MM.1S (cell line): ENCODE results near the gene RBPMS2.

Source experiments
- DNase-seq: peaks from one replicate; pipeline ENCODE4 v3.0.0-alpha.2; 2015
- H2AFZ ChIP-seq: fragments of 300-600 bp; sonication (generic); 2 replicates; pipeline ENCODE4 v1.6.0; 2016; ENCODE audit warnings: antibody characterized with exemption, low read length
- H3F3A ChIP-seq: fragments of 300-600 bp; sonication (generic); 2 replicates; pipeline ENCODE4 v1.6.1; 2016; ENCODE audit warnings: mild to moderate bottlenecking, antibody characterized with exemption, low read length, moderate library complexity, mixed read lengths; ENCODE audit not compliant: insufficient read depth
- H3K27ac ChIP-seq: fragments of 300-600 bp; sonication (generic); 2 replicates; pipeline ENCODE4 v1.5.1; 2016; ENCODE audit warnings: mild to moderate bottlenecking, low read length
- H3K27me3 ChIP-seq: fragments of 300-600 bp; sonication (generic); replicated peaks from 2 replicates; pipeline ENCODE4 v1.6.0; 2016; ENCODE audit warnings: low read length; ENCODE audit not compliant: insufficient read depth
- H3K36me3 ChIP-seq: fragments of 300-600 bp; sonication (generic); replicated peaks from 2 replicates; pipeline ENCODE4 v1.6.1; 2016; ENCODE audit warnings: mild to moderate bottlenecking, low read length, mixed read lengths; ENCODE audit not compliant: insufficient read depth
- H3K4me1 ChIP-seq: fragments of 300-600 bp; sonication (generic); 2 replicates; pipeline ENCODE4 v1.6.1; 2016; ENCODE audit warnings: low read length, mixed read lengths
- H3K4me2 ChIP-seq: fragments of 300-600 bp; sonication (generic); 2 replicates; pipeline ENCODE4 v1.6.0; 2016; ENCODE audit warnings: low read depth, low read length
- H3K4me3 ChIP-seq: fragments of 300-600 bp; sonication (generic); 2 replicates; pipeline ENCODE4 v1.5.1; 2016; ENCODE audit warnings: low read length, mixed read lengths
- H3K79me2 ChIP-seq: fragments of 300-600 bp; sonication (generic); 2 replicates; pipeline ENCODE4 v1.6.1; 2016; ENCODE audit warnings: mixed run types, low read length, mixed read lengths
- H3K9ac ChIP-seq: fragments of 300-600 bp; sonication (generic); 2 replicates; pipeline ENCODE4 v1.6.1; 2016; ENCODE audit warnings: low read length, mixed read lengths
- H3K9me2 ChIP-seq: fragments of 300-600 bp; sonication (generic); replicated peaks from 2 replicates; pipeline ENCODE4 v1.6.1; 2016; ENCODE audit warnings: mild to moderate bottlenecking, low read length, mixed read lengths; ENCODE audit not compliant: insufficient read depth
- H3K9me3 ChIP-seq: fragments of 300-600 bp; sonication (generic); replicated peaks from 2 replicates; pipeline ENCODE4 v1.6.1; 2016; ENCODE audit warnings: mild to moderate bottlenecking, low read length, mixed read lengths; ENCODE audit not compliant: insufficient read depth
- H4K20me1 ChIP-seq: fragments of 300-600 bp; sonication (generic); 2 replicates; pipeline ENCODE4 v1.6.1; 2016; ENCODE audit warnings: mild to moderate bottlenecking, low read length, moderate library complexity, mixed read lengths; ENCODE audit not compliant: insufficient read depth
- EZH2 ChIP-seq: fragments of 300-600 bp; sonication (generic); optimal IDR thresholded peaks from 2 replicates; pipeline ENCODE3; 2017; ENCODE audit warnings: low read depth, mild to moderate bottlenecking, antibody characterized with exemption, low read length, mixed read lengths
- EZH2phosphoT487 ChIP-seq: fragments of 300-600 bp; sonication (generic); IDR thresholded peaks from 2 replicates; pipeline ENCODE4 v1.6.1; 2018; ENCODE audit warnings: antibody characterized with exemption, low read length
- TF ChIP-seq, protein P1 (sequence below): fragments of 300-600 bp; sonication (generic); IDR thresholded peaks from 2 replicates; pipeline ENCODE4 v1.5.1; 2016; ENCODE audit warnings: antibody characterized with exemption, low read length, mixed read lengths

The RBPMS2 gene

DNA sequence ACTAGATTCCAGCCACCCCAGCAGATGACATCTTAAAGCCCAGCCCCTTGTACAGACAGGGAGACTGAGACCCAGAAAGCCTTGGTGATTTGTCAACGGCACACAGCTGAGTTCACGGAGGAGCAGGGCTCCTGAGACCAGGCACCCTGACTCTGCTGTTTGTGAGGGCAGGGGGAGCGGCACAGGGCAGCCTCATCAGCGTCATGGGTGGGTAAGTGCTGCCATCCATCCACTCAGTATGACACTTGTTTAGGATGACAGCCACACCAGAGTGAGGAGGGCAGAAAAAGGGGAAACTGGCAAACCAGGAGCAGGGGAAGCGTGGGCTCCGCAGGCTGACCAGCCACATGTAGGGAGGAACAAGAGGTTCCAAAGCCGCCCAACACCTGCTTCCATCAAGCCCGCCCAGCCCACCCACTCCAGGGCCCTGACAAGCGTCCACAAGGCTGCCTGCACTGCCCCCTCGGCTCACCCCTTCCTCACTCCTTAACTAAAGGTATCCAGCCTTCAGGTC, 19.9 kb downstream of the RBPMS2 start:
- H2AFZ ChIP-seq, result no peak overlapping the region
- TF ChIP-seq EZH2, result no peak
- TF ChIP-seq EZH2phosphoT487, result no peak
- TF ChIP-seq, protein P1, sequence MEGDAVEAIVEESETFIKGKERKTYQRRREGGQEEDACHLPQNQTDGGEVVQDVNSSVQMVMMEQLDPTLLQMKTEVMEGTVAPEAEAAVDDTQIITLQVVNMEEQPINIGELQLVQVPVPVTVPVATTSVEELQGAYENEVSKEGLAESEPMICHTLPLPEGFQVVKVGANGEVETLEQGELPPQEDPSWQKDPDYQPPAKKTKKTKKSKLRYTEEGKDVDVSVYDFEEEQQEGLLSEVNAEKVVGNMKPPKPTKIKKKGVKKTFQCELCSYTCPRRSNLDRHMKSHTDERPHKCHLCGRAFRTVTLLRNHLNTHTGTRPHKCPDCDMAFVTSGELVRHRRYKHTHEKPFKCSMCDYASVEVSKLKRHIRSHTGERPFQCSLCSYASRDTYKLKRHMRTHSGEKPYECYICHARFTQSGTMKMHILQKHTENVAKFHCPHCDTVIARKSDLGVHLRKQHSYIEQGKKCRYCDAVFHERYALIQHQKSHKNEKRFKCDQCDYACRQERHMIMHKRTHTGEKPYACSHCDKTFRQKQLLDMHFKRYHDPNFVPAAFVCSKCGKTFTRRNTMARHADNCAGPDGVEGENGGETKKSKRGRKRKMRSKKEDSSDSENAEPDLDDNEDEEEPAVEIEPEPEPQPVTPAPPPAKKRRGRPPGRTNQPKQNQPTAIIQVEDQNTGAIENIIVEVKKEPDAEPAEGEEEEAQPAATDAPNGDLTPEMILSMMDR, result no peak
- no peaks in the 10 kb centered on the region for H4K20me1 ChIP-seq
- no peak overlapping the region for H3K9ac ChIP-seq
- no peaks in the 10 kb centered on the region for H3K4me1 ChIP-seq
- H3K4me3 ChIP-seq, result no peak overlapping the region
- H3K9me3 ChIP-seq, result no peaks in the 10 kb centered on the region
- H3K4me2 ChIP-seq, result no peak overlapping the region
- no peaks in the 10 kb centered on the region for H3K36me3 ChIP-seq
- DNase-seq, result no peak
- H3F3A ChIP-seq, result no peaks in the 10 kb centered on the region
- peaks cover 5% of the 10 kb centered on the region; the same call in 1 of the 2 replicates for H3K27me3 ChIP-seq
- no peaks in the 10 kb centered on the region for H3K79me2 ChIP-seq
- H3K27ac ChIP-seq, result no peak overlapping the region
- no peaks in the 10 kb centered on the region for H3K9me2 ChIP-seq

DNA sequence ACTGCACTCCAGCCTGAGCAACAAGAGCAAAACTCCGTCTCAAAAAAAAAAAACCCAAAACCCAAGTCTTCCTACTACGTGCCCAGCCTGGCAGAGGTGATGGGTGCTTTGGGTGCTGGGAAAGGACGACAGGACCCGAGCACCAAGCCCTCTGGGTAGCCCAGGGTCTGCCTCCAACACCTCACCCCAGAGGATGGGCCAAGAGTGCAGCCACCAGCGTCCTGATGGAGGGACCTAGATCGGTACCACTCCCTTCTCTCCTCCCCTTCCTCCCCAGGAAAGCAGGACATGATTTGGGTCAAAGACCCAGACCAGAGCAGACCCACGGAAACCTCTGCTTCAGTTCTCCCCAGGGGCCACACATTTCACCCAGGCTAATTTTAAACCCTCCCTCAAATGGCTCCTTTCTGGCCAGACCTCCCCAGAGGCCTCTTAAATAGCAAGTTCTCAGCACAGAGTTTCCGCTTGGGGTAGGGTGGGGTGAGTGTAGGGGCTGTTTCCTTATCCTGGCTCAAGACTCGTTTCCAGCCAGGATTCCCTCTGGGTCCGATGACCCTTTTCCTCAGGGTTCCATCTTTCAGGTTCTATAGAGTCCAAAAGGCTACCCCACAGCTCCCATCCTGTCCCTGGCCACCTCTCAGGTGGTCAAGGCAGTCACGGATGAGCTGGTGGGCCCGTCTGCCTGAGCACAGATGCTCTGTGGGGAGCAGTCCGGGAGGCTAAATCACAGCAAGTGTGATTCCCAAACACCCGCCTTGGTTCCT, 20.5 kb downstream of the RBPMS2 start:
- DNase-seq, result no peak
- Histone ChIP-seq H3K4me3 (no peak overlapping the region), H3K4me2 (no peak overlapping the region), H2AFZ (no peak overlapping the region), H3K9me2 (no peaks in the 10 kb centered on the region), H3K27me3 (peaks cover 8% of the 10 kb centered on the region), H3K4me1 (no peaks in the 10 kb centered on the region), H3K79me2 (no peaks in the 10 kb centered on the region), H3K9me3 (no peaks in the 10 kb centered on the region), H4K20me1 (no peaks in the 10 kb centered on the region), H3K27ac (no peak overlapping the region), H3F3A (no peaks in the 10 kb centered on the region), H3K9ac (no peak overlapping the region), H3K36me3 (no peaks in the 10 kb centered on the region)
- TF ChIP-seq EZH2 (no peak), EZH2phosphoT487 (no peak)
- TF ChIP-seq, protein P1, result no peak

DNA sequence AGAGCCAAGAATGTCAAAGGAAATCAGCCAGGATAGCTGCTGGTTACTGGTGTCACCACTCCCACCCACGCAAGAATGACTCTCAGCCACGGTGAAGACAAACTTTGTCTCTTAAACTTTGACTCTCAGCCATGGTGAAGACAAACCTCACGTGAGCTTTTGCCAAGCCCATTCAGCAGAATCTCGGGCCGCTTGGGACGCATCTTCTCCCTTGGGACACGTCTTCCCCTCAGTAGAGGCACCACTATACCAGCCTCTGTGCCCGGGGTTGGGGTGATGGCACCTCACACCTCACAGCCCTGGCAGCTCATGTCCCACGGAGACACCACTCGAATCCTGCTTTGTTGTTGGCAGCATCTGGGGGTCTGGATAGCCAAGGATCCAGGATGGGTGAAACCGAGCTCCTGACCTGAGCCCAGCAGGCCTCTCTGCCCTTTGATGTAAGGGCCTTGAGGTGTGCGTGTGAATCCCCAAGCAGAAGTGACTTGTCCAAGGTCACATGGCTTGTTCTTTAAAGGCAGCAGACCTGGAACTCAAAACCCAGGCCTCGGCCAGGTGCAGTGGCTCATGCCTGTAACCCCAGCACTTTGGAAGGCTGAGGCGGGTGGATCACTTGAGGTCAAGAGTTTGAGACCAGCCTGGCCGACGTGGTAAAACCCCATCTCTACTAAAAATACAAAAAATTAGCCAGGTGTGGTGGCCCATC, 21.8 kb downstream of the RBPMS2 start:
- TF ChIP-seq, protein P1, result no peak
- TF ChIP-seq EZH2phosphoT487, result no peak
- no peak for TF ChIP-seq EZH2
- H4K20me1 ChIP-seq, result no peaks in the 10 kb centered on the region
- no peak for DNase-seq
- H3K9me3 ChIP-seq, result no peaks in the 10 kb centered on the region
- H3K9me2 ChIP-seq, result no peaks in the 10 kb centered on the region
- H3K4me3 ChIP-seq, result no peak overlapping the region
- no peak overlapping the region for H2AFZ ChIP-seq
- H3K36me3 ChIP-seq, result no peaks in the 10 kb centered on the region
- H3K4me1 ChIP-seq, result no peaks in the 10 kb centered on the region
- H3K4me2 ChIP-seq, result no peak overlapping the region
- H3K27ac ChIP-seq, result no peak overlapping the region
- H3K9ac ChIP-seq, result no peak overlapping the region
- no peaks in the 10 kb centered on the region for H3F3A ChIP-seq
- peaks cover 12% of the 10 kb centered on the region for H3K27me3 ChIP-seq
- H3K79me2 ChIP-seq, result no peaks in the 10 kb centered on the region
